NCI-H1930 (cell line): ENCODE results near the gene TUBGCP3.

Experiments
- DNase-seq, 2 experiments: peaks; one replicate each; lab custom pipeline; 2025; lab: John Stamatoyannopoulos, UW

TUBGCP3 gene

DNA sequence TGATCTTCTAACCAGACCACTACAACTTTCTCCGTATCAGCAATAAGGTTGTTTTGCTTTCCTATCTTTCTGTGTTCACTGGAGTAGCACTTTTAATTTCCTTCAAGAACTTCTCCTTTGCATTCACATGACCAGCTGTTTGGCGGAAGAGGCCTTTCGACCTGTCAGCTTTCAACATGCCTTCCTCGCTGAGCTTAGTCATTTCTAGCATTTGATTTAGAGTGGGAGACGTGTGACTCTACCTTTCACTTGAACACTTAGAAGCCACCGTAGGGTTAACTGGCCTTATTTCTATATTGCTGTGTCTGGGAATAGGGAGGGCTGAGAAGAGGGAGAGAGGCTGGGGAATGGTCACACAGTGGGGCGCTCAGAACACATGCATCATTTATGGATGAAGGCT lies 104.7 kb downstream of the TUBGCP3 start:
- DNase-seq = no peak

DNA sequence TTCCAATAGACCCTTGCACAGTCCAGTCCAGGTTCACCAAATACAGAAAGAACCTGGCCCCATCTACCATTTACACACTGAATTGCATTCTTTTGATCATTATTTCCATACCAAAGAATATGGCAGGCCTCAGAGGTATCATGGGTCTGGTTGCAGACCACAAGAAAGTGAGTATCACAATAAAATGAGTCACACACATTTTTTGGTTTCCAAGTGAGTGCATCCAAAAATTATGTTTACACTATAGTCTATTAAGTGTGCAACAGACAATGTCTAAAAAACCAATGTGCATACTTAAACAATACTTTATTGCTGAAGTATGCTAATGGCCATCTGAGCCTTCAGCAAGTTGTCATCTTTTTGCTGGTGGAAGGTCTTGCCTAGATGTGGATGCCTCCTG lies 106.5 kb downstream of the TUBGCP3 start:
- no peak for DNase-seq

DNA sequence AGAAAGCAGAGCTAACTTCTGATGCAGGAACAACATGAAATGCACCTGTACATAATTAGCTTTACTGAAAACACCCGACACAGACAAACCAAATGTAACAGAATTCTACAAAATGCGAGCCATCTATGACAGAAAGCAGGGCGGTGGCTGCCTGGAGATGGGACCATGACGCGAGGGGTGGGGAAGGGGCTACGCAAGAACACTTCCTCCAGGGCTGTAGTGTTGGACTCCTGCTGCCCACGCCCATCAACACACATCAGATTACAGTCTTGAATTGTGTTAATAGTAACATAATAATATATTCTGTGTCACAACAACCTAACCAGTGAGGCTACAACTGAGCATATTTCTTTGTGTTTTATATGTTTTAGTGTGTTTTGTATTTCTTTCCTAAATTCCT lies 108.6 kb downstream of the TUBGCP3 start:
- DNase-seq = no peak

- DNase-seq = no peak
These were observed 110.8 kb downstream of the TUBGCP3 start for GRCh38 chr13:112477070-112477619.

DNA sequence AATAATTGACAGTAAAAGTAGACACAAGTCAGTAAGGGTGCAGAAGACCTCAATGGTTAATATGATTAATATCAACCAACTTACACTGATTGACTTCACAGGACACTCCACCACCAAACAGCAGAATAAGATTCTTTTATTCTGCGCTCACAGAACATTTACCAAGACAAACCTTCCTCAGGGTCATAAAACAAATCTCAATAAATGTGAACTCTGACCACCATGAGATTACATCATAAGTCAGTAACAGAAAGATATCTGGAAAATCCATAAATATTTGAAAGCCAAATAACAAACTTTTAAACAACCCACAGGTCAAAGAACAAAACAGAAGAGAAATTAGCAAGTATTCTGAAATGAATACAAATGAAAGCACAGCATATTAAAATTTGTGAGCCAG lies 112.1 kb downstream of the TUBGCP3 start:
- no peak for DNase-seq

GRCh38 chr13:112474869-112475268 lies 113.1 kb downstream of the TUBGCP3 start:
- no peak for DNase-seq

GRCh38 chr13:112473818-112474217 lies 114.1 kb downstream of the TUBGCP3 start:
- DNase-seq = no peak

DNA sequence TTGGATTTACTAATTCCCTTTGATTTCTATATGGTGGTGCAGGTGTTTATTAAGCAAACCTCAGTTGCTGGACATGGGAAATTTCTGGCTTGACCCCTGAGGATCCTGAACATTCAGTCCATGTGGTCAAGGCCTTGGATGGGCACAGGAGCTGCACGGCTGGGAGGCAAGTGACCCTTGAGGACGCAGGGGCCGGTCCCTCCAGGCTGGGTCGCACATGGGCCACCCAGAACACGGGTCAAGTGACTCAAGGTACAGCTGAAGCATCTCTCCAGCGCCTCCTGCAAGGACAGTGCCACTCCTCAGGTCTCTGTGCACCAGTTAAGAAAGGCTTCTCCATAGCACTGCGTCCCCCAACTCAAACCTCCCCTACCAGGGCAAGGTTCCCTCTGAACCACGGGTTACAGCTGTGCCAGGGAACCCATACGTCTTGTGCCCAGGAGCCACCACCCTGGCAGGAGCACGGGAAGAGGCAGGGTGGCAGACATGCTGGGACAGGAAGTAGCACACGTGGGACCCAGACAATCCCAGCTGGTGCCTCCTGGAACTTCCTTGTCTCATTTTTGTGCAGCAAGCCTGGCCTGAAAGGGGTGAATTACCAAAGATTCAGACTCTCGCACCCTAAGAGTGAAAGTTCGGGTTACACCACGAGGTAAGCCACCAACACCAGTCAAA lies 118.7 kb downstream of the TUBGCP3 start:
- DNase-seq = no peak

GRCh38 chr13:112468069-112468468 lies 119.9 kb downstream of the TUBGCP3 start:
- no peak for DNase-seq

GRCh38 chr13:112467236-112467635 lies 120.7 kb downstream of the TUBGCP3 start:
- DNase-seq = no peak

GRCh38 chr13:112466132-112467058 lies 121.6 kb downstream of the TUBGCP3 start:
- DNase-seq = no peak

DNA sequence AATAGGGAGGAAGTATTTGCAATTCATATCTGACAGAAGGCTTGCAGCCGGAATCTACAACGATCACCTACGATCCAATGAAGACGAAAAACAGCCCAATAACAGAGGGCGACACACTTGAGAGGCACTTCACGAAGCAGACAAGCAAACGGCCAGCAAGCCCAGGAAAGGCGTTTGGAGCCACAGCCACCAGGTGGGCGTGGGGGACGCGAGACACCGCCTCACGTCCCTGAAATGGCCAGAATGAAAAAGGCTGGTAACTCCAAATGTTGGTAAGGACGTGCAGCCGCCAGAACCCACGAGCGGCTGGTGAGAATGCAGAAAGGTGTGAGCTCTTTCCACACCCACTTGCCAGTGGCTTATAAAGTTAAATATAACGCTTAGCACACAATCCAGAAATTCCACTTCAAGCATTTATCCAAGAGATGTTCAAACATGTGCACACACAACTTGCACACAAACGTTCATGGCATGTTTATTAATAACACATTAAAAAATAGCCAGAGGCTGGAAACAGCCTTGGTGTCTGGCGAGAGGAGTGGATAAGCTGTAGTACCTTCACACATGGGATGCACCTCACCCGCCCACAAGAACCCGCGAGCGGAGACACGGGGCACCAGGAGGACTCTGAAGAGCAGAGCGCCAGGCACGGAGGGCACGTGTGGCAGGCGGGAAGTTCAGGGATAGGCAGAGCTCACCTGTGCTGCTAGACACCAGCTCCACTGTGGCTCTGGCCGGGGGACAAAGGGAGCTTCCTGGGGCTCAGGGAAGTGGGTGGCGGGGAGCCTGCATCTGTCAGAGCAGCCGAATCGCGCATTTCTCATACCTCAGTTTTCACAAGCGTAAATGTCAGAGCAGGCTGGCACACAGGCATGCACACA lies 122.5 kb downstream of the TUBGCP3 start:
- DNase-seq = no peak

DNA sequence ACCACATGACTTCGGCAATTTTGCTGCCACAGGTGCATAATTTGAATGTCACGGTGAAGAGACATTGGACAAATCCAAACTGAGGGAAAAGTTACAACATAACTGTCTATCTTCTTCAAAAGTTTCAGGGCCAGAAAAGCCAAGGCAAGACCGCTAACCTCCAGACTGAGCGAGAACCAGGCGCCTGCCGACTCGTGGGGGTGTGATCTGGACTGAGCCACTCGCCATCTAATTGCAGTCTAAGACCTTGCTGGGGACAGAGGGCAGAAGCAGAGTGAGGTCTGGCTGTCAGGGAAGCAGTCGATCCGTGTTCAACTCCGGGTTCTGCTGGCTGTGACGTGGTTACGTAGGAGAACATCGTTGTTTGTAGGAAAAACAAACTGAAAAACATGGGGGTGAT lies 123.2 kb downstream of the TUBGCP3 start:
- no peak for DNase-seq

DNA sequence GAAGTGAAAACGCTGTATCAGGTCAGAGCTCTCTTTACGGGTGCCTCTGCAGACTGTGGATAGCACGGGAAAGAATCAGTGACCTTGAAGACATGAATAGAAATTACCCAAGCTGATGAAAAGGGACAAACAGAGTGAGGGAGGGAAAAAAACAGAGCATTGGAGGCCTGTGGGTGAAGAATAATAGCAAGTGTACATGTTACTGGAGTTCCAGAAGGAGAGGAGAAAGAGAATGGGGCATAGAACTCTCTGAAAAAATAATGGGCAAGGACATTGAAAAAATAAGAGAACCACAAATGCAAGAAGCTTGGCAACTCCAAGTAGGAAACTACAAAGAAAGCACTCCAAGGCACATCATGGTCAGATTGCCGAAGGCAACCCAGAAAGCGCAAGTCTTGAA lies 125.5 kb downstream of the TUBGCP3 start:
- DNase-seq = no peak

- no peak for DNase-seq
These were observed 130.5 kb downstream of the TUBGCP3 start for GRCh38 chr13:112457485-112457884.

GRCh38 chr13:112457081-112457480 lies 130.9 kb downstream of the TUBGCP3 start:
- no peak for DNase-seq

- no peak for DNase-seq
These were observed 131.6 kb downstream of the TUBGCP3 start for GRCh38 chr13:112456138-112457056.

- DNase-seq = no peak
These were observed 132.4 kb downstream of the TUBGCP3 start for GRCh38 chr13:112455476-112456059.

DNA sequence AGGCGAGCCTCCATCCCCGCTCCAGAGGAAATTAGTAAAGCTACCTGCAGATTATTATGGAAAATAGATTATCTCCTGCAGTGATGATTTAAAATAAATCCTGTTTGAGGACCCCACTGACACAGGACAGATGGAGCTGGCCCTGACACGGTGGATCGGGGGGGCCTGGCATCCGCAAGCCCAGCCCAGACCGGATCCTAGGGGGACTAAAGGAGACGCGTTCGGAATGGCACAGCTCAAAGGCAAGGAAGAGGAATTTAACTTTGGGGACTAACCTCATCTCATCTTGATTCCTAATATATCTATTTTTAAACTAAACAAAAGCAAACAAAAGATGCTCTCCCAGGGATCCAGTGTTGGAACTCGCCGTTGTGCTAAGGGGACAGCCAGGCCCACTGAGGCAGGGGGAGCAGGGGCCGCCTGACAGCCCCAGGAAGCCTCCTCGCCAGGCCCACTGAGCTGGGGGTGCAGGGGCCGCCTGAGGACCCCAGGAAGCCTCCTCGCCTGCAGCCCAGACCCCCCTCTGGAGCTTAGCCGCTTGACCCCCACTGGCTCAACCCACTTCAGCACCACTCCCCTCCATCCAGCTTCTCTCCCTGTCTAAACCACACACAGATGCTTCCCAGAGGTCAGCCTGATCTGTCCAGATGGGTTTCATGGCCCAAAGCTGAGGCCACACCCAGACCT lies 133.2 kb downstream of the TUBGCP3 start:
- DNase-seq = no peak
